Lung (tissue), 12 donors: ENCODE data around the gene TMEM164. TPM values are rescaled to one million over a fixed set of nuclear protein-coding genes. Genes with fewer than 3 reads are reported as not detected.
A peak's percentile ranks its signal among the peaks of the same experiment; 100 is the strongest.

Experiments
- ATAC-seq: fragments of 200-7000 bp; cut with Tn5 transposase; one replicate; pipeline ENCODE4 v1.9.1; 2020; ENCODE audit warnings: moderate number of reproducible peaks; ENCODE audit not compliant: insufficient read depth, low FRiP score
- DNase-seq, 3 donors: peaks; one replicate each; pipeline ENCODE4 v3.0.0-alpha.2; 2013 to 2017
- H3K27ac ChIP-seq, 2 donors: one replicate each; pipeline ENCODE4 v1.5.1; 2013; ENCODE audit warnings: mild to moderate bottlenecking in 2 of 2, moderate library complexity in 2 of 2, control low read depth in 1 of 2, inconsistent platforms in 1 of 2, low read depth in 1 of 2, low read length in 1 of 2
- H3K27me3 ChIP-seq, 3 donors: one replicate each; pipeline ENCODE4 v1.5.1; 2013; ENCODE audit warnings: low read length in 2 of 3; ENCODE audit not compliant: control insufficient read depth in 3 of 3, insufficient read depth in 3 of 3
- H3K36me3 ChIP-seq, 4 donors: one replicate each; pipeline ENCODE4 v1.5.1; 2013; ENCODE audit warnings: low read length in 4 of 4, mild to moderate bottlenecking in 1 of 4, moderate library complexity in 1 of 4; ENCODE audit not compliant: control insufficient read depth in 4 of 4, insufficient read depth in 4 of 4
- H3K4me1 ChIP-seq, 5 donors: one replicate each; pipeline ENCODE4 v1.5.1; 2013; ENCODE audit warnings: low read length in 5 of 5, mild to moderate bottlenecking in 2 of 5, moderate library complexity in 1 of 5; ENCODE audit not compliant: control insufficient read depth in 5 of 5, insufficient read depth in 5 of 5
- H3K4me3 ChIP-seq: one replicate; pipeline ENCODE4 v1.5.1; 2013; ENCODE audit warnings: mild to moderate bottlenecking, control low read depth, moderate library complexity
- H3K9ac ChIP-seq, 2 donors: one replicate each; pipeline ENCODE4 v1.5.1; 2013; ENCODE audit warnings: low read length in 2 of 2, control low read depth in 1 of 2; ENCODE audit not compliant: insufficient read depth in 1 of 2
- H3K9me3 ChIP-seq, 4 donors: one replicate each; pipeline ENCODE4 v1.5.1; 2013; ENCODE audit warnings: low read length in 3 of 4, mild to moderate bottlenecking in 1 of 4, moderate library complexity in 1 of 4; ENCODE audit not compliant: control insufficient read depth in 4 of 4, insufficient read depth in 3 of 4
- WGBS, 2 donors: extraction: QIAGEN DNeasy Blood & Tissue Kit; methylation state at CpG; one replicate each; pipeline ENCODE4 v1.1.7; 2013; 5-methylcytosine and 5-hydroxymethylcytosine counted together
- polyA plus RNA-seq, 2 donors: library from polyadenylated mRNA; stranded (reverse); fragments of 200-250 nt; gene quantifications; one replicate each; pipeline ENCODE4 v1.2.1, GENCODE V29; 2013
- total RNA-seq, 2 donors: library from RNA; depleted of rRNA in 1 of 2; stranded (reverse); fragments of >200 nt in 1 of 2; gene quantifications; one replicate each; pipeline ENCODE4 v1.2.1, GENCODE V29; 2014 to 2021
- TF ChIP-seq, protein P1 (sequence below): IDR thresholded peaks from 2 replicates; pipeline ENCODE4 v1.5.1; 2012; ENCODE audit warnings: mild to moderate bottlenecking; ENCODE audit errors: control extremely low read depth, extremely low read depth
- donor health status: control.
- donor health status: control.
- donor health status: Bipolar disorder and iron deficiency.
- donor health status: healthy.
- donor health status: DM: yes; HTN: yes; CAD: no.

TMEM164 gene
- total and polyA plus RNA-seq, 4 donors: 22.4 to 87.0 (median 38.0) TPM

DNA sequence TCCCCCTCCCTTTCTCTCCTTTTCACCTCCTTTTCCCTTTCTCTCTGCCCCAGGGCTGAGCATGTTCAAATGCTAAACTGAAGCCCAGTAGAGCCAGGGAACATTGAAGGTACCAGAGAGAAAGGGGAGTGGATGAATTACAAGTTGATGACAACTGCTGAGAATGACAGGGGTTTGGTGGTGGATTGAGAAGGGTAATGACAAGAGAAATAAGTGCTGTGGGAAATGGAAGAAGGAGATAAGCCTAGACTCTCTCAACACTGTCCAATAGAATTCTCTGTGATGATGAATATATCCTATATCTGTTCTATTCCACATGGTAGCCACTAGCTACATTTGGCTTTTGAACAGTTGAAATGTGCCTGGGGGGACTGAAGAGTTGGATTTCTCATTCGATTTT, 154.5 kb downstream of the TMEM164 start:
- Histone ChIP-seq H3K9ac (no peak overlapping the region), H3K9me3 (peaks cover 0 to 2% (median 0%) of the 10 kb centered on the region in 4 donors), H3K4me3 (no peak overlapping the region), H3K27ac (no peak overlapping the region), H3K36me3 (no peaks in the 10 kb centered on the region), H3K27me3 (peaks cover 0 to 19% (median 0%) of the 10 kb centered on the region in 3 donors), H3K4me1 (peaks cover 0 to 2% (median 0%) of the 10 kb centered on the region in 5 donors)
- ATAC-seq: no peak
- TF ChIP-seq, protein P1, sequence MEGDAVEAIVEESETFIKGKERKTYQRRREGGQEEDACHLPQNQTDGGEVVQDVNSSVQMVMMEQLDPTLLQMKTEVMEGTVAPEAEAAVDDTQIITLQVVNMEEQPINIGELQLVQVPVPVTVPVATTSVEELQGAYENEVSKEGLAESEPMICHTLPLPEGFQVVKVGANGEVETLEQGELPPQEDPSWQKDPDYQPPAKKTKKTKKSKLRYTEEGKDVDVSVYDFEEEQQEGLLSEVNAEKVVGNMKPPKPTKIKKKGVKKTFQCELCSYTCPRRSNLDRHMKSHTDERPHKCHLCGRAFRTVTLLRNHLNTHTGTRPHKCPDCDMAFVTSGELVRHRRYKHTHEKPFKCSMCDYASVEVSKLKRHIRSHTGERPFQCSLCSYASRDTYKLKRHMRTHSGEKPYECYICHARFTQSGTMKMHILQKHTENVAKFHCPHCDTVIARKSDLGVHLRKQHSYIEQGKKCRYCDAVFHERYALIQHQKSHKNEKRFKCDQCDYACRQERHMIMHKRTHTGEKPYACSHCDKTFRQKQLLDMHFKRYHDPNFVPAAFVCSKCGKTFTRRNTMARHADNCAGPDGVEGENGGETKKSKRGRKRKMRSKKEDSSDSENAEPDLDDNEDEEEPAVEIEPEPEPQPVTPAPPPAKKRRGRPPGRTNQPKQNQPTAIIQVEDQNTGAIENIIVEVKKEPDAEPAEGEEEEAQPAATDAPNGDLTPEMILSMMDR: no peak
- WGBS, 2 donors: 60 to 80% methylated on average over 1 of the region's 1 CpG
- DNase-seq: no peak

DNA sequence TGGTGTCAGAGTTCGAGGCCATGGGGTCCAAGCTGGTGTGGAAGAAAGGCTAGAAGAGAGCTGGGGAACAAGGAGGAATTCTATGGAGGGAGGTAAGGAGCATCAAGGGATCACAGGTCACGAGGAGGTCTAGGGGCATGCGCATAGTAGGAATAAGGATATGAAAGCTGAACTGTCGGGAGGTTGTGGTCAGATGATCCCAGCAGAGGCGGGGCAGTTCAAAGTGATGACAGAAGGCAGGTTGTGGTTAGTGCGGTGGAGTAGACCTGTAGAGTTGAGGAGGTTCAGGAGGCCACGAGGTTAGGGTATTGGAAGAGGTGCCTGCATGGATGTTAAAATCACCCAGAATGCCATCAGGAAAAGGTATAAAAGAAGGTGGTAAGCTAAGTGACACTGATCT, 156.3 kb downstream of the TMEM164 start:
- no peak overlapping the region for H3K4me3 ChIP-seq
- H3K4me1 ChIP-seq: peaks cover 0 to 2% (median 0%) of the 10 kb centered on the region in 5 donors
- TF ChIP-seq, protein P1: no peak
- peaks cover 0 to 20% (median 0%) of the 10 kb centered on the region in 3 donors for H3K27me3 ChIP-seq
- H3K9ac ChIP-seq: no peak overlapping the region
- no peaks in the 10 kb centered on the region for H3K36me3 ChIP-seq
- H3K27ac ChIP-seq: no peak overlapping the region
- H3K9me3 ChIP-seq: peaks cover 0 to 2% (median 0%) of the 10 kb centered on the region in 4 donors
- DNase-seq (no peak), ATAC-seq (no peak)
- 65 to 76% methylated on average over 7 of the region's 7 CpGs for WGBS, 2 donors

- Histone ChIP-seq H3K9ac (no peak overlapping the region), H3K27me3 (peaks cover 0 to 20% (median 0%) of the 10 kb centered on the region in 3 donors), H3K9me3 (peaks cover 0 to 2% (median 0%) of the 10 kb centered on the region in 4 donors), H3K4me1 (peaks cover 0 to 2% (median 0%) of the 10 kb centered on the region in 5 donors), H3K36me3 (no peaks in the 10 kb centered on the region), H3K4me3 (no peak overlapping the region), H3K27ac (no peak overlapping the region)
- ATAC-seq: no peak
- TF ChIP-seq, protein P1: no peak
- no peak for DNase-seq
- 67 to 86% methylated on average over 2 of the region's 2 CpGs for WGBS, 2 donors
These were observed 157.0 kb downstream of the TMEM164 start for GRCh38 chrX:110159865-110160264.

DNA sequence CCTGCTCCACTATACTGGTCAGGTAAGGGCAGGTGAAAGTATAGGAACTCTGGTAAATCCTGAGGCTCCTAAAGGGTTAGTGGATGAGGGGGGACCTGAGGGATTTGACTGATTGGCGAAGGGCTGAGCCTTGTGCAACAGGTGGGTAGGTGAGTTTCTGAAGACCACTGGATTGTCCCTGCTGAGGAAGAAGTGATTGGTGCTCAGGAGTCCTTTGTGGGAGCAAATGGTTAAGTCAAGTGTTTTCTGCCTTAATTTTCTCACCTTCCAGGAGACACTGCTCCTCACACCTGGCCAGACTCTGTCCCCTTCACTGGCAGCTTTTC, 158.4 kb downstream of the TMEM164 start:
- no peak for ATAC-seq
- DNase-seq: no peak
- Histone ChIP-seq H3K4me3 (no peak overlapping the region), H3K27ac (peak overlapping the region in 1 of 2 donors; percentile 2), H3K27me3 (peaks cover 0 to 15% (median 0%) of the 10 kb centered on the region in 3 donors), H3K36me3 (no peaks in the 10 kb centered on the region), H3K4me1 (peaks cover 0 to 2% (median 0%) of the 10 kb centered on the region in 5 donors), H3K9ac (no peak overlapping the region), H3K9me3 (peaks cover 0 to 2% (median 0%) of the 10 kb centered on the region in 4 donors)
- 76 to 89% methylated on average over 1 of the region's 1 CpG for WGBS, 2 donors
- TF ChIP-seq, protein P1: no peak
